HG02981 (cell line): ENCODE results near the gene HOXA10.

Experiments used
- ATAC-seq: cut with Tn5 transposase; IDR thresholded peaks from one replicate; pipeline ENCODE4 v1.9.1; 2021; ENCODE audit warnings: mild to moderate bottlenecking, moderate library complexity; ENCODE audit not compliant: unreplicated experiment

The HOXA10 gene

DNA sequence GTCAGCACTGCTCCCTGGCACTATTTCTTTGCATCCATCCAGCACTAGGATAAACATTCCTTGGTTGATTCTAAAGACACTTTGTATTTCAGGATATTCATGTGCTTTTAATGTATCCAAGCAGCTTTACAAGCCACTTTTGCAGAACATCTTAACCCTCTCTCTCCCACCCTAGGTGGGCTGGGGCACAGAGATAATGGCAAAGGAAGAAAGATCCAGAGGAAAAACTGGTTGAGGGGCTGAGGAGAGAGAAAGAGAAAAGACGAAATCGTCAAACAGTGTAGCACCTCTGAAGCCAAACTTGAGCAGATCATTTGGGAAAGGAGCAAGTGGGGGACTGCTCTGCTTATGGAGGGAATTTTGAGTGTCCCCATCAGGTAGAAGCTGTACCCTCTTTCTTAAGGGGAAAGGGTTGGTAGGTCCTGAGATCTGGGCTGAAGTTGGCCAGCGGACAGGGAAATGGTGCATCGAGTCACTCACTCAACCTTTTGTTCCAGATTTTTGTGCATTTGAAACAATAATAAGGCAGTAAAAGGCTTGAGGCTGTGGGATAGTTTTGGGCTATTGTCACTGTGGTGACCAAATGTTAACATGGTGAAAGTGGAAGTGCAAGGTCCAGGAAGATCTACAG is 30.0 kb upstream of the HOXA10 start:
- no peak for ATAC-seq

DNA sequence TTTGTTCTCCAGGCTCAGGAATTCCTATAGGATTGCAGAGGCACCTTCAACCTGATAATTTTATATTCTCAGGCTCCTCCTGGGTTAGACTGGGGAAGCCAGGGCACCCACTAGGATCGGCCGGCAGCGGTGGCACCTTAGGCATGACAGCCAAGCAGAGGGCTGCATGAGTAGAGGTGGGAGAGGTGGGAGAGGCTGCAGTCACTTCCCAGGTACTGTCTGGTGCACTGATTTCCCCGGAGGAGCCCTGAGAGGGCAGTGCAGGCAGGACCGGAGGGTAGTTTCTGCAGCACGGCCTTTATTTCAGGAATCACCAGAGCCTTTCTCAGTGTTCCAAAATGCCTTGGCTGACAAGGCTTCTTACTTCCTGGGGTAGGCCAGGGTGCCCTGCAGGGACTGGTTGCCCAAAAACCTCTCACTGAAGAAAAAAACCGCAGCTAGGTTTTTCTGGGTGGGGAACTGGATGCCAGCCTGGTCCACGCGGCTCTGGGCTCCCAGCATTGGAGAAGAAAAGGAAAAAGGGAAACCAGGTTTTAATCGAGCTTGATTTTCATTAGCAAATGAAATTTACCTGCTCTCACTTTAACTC is 29.3 kb upstream of the HOXA10 start:
- ATAC-seq, result no peak

DNA sequence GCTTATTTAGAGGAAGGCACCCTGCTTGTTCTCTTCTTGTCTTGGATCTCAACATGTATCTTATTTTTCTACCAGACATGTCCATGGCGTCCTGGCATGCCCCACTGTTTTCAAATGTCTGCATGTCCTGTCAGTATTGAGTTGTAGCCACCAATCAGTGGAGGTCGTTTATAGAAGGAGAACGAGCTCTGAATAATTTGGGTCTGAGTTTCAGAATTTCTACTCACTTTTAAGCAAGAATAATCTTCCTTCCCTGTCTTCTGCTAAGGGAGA is 28.7 kb upstream of the HOXA10 start:
- ATAC-seq, result no peak

DNA sequence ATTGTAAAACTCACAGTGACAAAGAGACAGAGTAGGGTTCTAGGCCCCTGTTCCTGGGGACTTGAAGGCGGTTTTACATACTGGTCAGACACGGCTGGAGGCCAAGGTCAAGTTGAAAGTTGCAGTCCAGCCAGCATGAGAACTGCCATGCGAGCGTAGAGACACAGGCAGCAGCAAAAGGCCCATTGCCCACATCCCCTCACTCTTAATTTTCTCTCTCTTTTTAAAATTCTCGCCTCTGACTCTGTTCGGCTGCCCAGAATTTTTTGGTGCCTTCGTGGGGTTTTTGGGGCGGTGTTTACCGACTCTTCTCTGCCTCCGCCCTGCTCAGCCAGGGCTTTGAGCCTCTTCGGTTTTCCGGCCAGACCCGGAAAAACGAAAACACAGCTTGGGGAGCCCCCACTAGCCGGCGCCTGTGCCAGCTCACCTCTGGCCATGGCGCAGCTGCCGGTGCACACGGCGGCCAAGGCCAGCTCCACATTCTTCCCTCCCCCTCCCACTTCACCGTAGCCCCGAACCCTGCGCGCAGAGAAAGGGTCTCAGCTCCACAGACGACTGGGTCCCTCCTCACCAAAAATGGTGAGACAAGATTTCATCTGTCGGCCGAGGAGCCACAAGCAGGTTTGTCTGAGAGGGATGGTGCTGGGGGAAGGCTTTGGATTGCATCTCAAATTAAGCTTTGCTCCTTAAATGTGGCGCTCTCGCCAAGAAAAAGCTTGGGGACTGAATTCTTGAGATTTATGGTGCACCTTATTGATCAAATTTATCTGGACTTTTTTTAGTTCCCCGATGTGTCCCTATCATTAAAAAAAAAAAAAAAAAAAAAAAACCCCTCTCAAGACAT is 28.1 kb upstream of the HOXA10 start:
- ATAC-seq, result no peak

DNA sequence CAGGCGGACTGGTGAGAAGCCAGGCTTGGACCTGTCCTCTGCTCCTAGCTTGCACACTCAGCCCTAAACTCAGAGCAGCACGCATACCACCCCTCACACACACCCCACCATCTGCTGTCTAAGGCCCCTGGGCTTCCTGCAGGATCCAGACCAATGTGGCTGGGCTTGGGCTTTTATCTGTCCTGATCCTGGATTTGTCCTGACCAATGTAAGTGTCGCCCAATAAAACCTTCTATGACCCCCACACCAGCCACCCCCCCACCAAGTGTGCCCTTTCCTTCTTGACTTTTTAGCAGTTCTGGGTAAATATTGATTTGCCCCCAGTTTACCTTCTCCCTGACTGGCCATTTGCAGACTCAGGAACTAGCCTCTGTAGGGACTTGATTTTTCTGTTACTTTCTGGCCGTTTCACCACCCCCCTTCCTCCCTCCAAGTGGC is 27.5 kb upstream of the HOXA10 start:
- no peak for ATAC-seq

DNA sequence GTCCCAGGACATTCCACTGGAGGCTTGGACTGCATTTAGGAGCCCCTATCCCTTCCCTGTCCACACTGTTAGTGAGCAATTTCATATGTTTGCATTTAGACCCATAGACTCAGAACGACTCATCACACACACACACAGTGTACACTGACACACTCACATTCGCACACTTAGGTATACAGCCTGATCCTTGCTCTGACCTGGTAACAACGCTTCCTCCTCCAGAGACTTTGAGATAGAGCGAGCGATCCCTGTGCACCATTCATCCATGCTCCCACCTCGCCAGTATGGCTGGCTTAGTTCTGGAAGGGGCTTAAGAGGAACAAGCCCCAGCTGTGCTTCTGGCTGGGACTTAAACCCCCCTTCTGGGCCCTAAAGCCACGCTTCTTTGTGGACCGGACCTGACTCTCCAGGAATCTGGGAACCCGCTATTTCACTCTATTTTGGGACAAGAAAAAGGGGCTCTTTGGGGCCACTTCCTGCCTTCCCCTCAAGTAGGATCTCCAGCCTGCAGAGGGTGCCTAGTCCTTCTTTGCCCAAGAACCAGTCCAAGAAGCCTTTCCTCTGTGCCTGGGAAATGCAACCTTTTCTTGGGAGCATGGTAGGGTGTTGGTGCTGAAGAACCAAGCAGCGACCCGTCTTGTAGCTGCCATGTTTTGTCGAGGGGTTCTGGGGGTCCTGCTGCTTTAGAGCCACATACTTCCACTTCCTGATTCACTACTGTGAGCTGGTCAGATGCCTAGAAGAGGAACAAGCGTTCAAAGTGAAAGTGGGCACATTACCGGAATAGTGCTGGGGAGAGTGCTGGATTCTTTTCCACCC is 26.9 kb upstream of the HOXA10 start:
- no peak for ATAC-seq

DNA sequence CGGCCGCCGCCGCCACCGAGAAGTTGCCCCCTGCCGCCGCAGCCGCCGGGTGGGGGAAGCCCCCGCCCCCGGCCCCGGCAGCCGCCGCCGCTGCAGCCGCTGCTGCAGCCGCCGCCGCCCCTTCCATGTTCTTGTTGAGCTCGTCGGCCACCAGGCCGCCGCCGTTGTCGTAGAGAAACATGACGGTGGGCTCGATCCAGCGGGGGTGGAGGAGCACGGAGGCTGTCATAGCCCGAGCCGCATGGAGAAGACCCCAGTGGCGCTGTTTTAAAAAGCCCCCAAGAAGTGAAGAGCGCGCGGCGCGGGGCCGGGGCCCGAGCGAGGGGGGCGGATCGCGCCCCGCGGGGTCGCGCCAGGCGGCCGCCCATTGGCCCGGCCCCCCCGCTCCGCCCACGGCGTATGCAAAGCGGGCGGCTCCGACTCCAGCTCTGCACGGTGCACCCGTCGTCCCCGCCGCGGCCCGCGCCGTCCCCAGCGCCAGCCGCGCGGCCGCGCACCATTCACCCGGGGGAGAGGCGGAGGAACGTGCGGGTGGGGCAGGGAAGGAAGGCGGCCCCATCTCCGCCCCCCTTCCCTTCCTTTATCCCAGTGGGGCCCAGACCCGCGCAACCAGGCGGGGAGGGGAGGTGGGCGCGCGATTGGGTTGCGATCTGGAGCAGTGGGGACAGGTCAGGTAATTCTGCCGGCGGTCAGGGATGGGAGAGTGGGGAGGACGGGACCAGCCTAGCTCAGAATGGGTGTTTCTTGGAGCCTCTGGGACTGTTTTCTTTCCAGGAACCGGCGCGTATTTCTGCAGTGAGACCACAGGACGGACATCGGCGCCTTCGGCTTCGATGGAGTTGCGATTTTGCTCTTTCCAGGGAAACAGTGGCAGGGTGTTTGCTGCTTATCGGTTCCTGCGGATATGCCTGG is 26.0 kb upstream of the HOXA10 start, which contains the start of gene HOXA13:
Gene HOXA13, minus strand, starts transcription at position 243 of the 912 bp plus-strand sequence. Its CDS starts 14 bp downstream, at position 229.
- no peak for ATAC-seq

DNA sequence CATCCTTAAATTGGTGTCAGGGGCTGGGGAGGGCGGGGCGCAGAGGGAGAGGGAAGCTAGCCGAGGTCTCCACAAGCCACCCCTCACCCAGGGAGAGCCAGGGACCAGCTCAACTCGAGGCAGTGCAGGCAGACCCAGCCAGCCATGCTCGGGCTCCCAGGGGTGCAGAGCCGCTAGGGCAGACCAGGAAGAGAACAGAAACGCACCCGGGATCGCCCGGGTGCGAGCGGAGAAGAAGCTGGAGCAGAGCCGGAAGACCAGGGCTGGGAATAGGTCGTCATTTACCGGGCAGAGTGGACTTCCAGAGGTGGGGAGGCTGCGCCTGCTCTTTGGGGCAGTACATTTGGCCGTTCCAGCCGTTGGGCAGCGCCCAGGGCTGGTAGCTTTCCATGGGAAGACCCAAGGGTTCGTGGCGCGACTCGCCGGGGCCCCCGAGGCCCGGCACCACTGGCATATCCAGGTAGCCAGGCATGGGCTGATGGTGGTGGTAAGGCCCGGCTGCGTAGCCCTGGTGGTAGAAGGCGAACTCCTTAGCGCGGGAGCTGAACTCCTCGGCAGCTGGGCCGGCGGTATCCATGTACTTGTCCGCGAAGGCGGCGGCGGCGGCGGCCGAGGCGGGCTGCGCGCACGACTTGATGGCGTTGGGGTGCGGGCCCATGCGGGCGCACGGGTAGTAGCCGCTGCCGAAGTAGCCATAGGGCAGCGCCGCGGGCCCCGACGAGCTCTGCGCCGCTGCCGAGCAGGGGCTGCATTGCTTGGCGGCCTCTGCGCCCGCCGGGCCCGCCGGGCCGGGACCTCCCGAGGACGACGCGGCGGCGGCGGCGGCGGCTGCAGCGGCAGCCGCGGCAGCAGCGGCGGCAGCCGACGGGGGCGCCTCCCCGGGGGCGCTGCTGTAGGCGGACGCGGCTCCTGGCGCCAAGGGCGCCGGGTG is 25.0 kb upstream of the HOXA10 start:
- no peak for ATAC-seq

DNA sequence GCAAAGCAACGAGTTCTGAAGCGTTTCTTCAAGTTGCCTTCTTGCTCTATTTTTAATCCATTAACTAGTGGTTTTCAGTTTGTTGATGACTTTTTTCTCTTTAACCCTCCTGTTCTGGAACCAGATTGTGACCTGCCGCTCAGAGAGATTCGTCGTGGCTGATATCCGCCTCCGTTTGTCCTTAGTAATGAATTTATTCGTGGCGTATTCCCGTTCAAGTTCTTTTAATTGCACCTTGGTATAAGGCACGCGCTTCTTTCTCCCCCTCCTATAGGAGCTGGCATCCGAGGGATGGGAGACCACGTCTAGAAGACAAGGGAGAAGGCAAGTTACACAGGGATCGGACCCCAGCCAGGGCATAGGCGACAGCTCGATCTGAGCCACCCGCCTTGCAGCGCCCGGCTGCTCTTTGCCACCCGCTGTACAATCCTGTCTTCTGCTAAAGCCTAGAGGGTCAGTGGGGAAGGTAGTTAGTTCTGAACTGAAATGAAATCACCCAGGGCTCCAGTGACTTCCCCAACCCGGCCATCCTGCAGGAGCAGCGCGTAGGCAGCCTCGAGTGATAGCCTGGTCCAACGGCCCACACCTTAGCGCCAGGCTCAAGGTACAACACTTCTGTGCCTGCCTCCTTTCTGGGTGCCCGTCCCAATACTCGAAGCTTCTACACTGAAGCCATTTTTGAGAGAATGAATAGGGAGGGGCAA is 24.2 kb upstream of the HOXA10 start:
- no peak for ATAC-seq

DNA sequence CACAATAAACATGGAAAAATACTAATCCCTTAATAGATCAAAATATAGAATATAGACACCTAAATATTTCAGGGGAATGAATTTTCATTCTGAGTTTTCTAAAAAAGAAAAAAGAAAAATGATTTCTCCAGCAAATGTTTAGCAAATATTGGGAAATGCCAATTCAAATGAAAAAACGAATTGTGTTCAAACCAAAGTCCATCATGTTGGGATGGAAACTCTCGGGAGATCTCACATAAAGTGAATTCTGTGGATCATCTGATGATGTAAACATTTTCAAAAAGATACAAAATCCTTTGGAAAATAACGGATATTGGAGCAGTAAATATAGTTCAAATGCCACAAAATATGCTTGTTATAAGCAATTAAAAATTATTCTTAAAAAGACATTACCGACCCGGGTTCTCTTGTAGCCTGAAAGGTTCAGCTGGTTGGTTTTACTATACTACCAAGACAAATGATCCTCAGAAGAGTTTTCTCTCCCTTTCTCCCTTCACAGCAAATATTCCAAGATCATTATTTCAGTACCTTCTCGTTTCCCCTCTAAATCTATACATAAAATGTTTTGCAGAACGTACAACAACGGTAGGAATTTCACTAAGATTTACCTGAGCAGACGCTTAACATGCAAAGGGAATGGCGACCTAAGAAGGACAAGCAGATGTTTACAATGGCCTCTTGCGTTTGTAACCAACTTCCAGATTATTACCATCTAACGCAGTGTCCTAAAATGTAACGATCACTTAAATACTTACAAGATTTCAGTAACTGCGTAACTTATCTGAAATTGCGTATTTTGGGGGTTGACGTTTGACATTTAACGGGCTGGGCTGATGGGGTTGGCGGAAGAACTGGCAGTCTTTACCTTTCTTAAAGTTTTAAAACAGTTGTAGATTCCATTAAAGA is 23.3 kb upstream of the HOXA10 start:
- ATAC-seq, result no peak

DNA sequence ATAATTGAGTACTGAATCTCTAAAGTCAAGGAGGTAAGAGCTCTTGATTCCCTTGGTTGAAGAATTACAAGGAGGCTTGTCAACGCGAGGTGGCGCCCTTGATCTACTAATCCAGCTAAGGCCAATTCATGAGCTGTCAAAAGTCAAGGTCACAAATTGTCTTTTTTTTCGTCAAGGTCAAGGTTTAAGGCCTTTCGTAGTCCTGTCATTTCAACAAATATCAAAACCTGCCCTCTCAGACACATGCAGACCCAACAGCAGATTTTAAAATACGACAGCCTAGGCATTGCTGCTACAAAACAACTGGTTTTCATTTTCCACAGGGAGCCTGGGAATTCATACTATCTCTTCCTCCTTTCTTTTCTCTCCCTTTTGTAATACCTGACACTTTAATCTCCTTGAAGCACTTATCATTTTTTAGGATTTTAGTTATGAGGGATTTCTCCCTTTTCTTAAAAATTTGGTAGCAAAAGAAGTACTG is 22.2 kb upstream of the HOXA10 start:
- no peak for ATAC-seq

DNA sequence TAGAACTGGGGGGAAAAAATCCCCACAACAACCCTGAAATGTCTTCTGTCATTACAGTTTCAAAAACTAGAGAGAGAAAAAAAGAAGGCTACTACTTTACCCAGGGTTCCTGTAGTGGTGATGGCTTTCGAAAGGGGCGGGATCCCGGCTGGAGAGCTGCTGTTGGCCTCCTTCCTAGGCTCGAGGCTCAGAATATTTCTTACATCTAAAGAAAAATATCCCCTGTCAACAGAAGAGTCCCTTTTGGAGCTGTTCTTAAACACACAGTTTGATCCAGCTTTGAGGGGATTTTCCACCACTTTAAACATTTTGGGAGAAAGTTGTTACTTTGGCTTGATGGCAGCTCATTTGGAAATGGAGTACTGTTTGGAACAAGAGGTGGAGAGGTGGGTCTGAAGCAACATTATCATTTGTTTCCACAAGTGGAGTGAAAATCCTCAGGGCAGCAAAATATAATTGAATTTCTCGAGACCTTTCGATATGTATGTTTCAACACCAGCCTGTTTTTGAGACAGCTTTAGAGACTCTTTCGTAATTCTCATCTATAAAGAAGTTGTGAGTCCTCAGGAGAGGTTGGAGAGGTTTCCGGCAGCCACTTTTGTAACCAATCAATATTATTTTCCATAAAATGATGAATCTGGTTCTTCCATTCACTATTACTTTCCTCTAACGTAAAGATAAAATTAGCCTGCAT is 20.7 kb upstream of the HOXA10 start:
- ATAC-seq, result no peak

DNA sequence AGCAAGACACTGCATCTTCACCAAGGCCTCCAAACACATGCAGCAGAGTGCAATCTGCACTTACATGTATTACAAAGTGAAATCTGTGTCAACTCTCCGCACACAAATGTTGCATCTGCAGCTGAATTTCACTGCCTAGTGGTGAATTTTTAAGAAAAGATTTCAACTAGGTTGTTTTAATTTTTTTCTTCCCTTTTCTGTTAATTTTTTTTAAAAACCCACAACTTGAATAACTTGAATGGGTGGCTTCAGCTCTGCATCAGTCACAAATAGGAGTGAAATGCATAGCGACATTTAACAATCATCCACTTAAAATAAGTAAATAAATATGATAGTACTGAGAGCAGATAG is 19.9 kb upstream of the HOXA10 start:
- ATAC-seq, result no peak

DNA sequence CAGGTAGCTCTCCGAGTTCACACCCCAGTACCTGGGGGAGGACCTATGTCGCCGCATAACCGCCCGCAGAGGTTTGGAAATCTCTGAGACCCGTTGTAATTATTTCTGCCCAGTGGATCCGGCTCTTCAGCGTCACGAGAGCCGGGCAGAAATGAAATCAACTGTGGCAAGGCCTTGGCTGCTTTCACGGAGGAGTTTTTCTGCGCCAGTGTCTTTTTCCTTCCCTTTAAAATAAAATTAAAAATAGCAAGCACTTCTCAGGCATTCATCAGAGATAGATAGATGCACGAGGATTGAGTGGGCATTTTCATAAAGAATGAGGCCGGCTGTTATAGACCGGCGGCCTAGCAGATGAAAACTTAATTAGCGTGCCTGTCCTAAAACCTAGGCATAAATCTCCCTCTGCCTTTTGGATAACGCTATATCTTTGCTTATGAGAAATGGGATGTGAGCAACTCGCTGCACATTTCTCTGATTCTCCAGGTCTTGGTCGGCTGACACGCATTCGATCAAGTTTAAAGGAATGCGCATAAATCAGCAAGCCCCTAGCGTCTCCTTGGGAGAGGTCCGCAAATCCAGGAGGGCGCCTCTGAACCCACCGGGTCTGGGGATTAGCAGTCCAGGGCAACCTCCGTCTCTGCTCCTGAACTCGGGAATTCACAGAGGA is 19.3 kb upstream of the HOXA10 start:
- no peak for ATAC-seq

DNA sequence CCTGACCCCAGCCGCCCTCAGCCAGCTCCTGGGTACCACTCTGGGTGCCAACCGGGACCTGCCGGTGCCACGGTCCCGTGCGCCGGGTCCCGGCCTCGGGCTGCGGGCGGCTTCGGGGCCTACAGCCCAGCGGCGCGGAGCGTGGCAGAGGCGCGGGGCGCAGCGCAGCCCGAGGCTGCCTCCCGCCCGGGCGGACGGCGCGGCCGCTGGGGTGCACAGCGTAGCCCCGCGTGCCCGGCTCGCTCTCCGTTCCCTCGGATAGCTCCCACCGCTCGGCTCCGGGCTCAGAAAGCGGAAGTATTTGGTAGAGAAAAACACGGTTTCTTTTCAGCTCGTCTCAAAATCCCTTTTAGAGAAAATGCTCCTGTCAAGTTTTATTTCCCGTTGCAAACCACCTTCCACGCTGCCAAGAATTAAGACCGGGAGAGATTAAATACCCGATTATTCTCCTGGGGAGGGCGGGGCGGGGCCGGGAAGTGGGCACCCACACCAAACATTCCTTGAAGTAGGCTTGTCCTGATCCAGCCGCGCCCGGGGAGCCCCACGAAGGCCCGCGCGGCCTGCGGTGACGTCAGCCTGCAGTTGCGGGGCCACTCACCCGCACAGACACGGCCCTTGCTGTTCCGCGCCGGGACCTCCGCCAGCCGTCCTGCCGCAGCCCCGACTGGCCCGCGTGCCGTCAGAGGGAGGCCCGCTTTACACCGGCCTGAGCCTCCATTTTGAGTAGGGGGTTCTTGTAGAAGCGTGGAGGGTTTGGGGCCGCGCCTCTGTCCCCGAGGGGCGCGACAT is 18.6 kb upstream of the HOXA10 start:
- no peak for ATAC-seq
